ENCODE results near the gene FBXO24. TPM values are rescaled to one million over a fixed set of nuclear protein-coding genes. Genes with fewer than 3 reads are reported as not detected.
"Not testable (repeated sequence)": the region's sequence is repeated elsewhere in the genome, so short reads cannot be mapped to it uniquely, and the experiment has no call there.

FBXO24 gene
- total and polyA plus RNA-seq, 7 donors, result 0.27 to 2.8 (median 0.83) TPM; not detected in 1

DNA sequence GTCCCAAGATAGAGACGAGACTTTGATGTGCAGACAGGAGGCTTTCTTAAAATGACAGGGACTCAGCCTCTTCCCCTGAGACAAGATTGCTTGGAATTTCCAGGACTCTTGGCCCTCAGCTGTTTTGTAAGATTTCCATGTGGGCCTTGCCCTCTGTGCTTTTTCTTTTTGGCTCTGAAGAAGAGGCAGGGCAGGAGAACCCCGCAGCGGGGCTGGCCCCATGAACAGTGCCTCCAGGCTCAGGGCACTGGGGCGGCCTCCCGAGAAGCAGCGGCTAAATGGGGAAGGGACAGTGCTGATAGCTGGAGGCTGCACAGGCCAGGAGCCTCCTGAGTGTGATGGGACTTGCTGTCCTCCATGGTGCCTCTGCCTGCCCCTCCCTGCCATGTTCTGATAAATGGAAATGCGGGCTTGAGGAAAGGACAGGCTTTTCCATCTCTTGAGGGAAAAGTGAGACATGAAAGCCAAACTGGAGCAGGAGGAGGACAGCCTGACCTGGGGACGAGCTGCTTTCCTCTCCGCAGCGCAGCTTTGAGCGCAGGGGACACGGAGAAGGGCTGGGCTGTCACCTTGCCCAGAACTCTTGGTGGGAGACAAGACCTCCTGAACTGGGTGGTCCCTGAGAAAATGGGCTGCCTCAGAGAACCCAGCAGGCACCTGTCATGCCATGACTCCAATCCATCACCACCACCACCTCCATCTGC, 24.5 kb upstream of the FBXO24 start:
- H3K9me3 ChIP-seq, result no peaks in the 10 kb centered on the region
- DNase-seq, result no peak
- H3K27me3 ChIP-seq, result no peaks in the 10 kb centered on the region
- peaks cover 0 to 5% (median 0%) of the 10 kb centered on the region in 4 donors for H3K4me1 ChIP-seq
- H3K27ac ChIP-seq, result no peak overlapping the region
- intact Hi-C loops (cut with DNase I), result loop anchor here (5.0 kb wide), 1 partner anchor 131 kb away; the partner anchor contains the start of gene GIGYF1
- 97 to 98% methylated on average over 12 of the region's 12 CpGs for WGBS, 2 donors
- peaks cover 0 to 25% (median 8%) of the 10 kb centered on the region in 4 donors for H3K36me3 ChIP-seq
- no peak overlapping the region for H3K4me3 ChIP-seq
- TF ChIP-seq, protein P1, sequence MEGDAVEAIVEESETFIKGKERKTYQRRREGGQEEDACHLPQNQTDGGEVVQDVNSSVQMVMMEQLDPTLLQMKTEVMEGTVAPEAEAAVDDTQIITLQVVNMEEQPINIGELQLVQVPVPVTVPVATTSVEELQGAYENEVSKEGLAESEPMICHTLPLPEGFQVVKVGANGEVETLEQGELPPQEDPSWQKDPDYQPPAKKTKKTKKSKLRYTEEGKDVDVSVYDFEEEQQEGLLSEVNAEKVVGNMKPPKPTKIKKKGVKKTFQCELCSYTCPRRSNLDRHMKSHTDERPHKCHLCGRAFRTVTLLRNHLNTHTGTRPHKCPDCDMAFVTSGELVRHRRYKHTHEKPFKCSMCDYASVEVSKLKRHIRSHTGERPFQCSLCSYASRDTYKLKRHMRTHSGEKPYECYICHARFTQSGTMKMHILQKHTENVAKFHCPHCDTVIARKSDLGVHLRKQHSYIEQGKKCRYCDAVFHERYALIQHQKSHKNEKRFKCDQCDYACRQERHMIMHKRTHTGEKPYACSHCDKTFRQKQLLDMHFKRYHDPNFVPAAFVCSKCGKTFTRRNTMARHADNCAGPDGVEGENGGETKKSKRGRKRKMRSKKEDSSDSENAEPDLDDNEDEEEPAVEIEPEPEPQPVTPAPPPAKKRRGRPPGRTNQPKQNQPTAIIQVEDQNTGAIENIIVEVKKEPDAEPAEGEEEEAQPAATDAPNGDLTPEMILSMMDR (IDR thresholded peaks at IDR 0.05), result no peak
- TF ChIP-seq POLR2A (IDR thresholded peaks at IDR 0.05) (no peak), EP300 (IDR thresholded peaks at IDR 0.05) (no peak), POLR2AphosphoS5 (IDR thresholded peaks at IDR 0.05) (no peak)

DNA sequence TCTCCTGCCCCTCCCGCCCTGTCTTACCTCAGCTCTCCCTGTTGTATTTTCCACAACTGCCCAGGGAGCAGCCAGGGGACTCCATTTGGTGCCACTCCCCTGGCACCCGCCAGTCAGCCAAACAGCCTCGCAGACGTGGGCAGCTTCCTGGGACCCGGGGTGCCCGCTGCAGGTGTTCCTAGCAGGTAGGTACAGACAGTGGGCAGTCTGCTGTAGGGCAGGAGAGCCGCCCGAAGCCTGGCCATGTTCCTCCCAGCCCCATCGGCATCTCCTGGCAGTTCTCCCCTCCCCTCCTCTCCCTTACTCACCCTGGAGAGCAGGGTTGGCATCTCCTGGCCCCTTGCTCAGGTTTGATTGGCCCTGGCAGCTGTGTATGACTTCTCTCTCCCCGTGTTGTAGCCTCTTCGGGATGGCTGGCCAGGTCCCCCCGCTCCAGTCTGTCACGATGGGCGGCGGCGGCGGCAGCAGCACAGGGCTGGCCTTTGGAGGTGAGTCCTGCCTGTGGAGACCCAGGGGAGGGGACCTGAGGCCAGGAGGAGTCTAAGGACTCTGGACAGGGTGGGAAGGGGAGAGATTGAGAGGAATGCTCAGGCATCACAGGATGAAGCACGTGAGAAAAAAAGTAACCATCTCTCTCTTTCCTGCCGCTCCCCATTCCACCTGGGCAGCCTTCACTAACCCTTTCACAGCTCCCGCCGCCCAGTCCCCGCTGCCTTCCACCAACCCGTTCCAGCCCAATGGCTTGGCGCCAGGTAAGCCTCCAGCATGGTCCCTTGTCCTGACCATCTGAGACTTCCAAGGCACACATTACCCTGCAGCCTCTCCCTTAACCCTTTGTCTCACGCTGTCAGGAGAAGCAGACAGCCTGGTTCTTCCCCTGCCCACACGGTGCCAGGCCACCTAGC, 23.7 kb upstream of the FBXO24 start:
- Histone ChIP-seq H3K27ac (no peak overlapping the region), H3K4me1 (peaks cover 0 to 5% (median 0%) of the 10 kb centered on the region in 4 donors), H3K36me3 (peaks cover 0 to 18% (median 5%) of the 10 kb centered on the region in 4 donors), H3K9me3 (no peaks in the 10 kb centered on the region), H3K27me3 (no peaks in the 10 kb centered on the region), H3K4me3 (no peak overlapping the region)
- intact Hi-C loops (cut with DNase I), result loop anchor here (5.0 kb wide), 1 partner anchor 130 kb away; the partner anchor contains the start of gene GIGYF1
- TF ChIP-seq EP300 (IDR thresholded peaks at IDR 0.05), result no peak
- TF ChIP-seq, protein P1 (IDR thresholded peaks at IDR 0.05), result no peak
- no peak for TF ChIP-seq POLR2A (IDR thresholded peaks at IDR 0.05)
- no peak for TF ChIP-seq POLR2AphosphoS5 (IDR thresholded peaks at IDR 0.05)
- peak; percentile 65 for DNase-seq
- 90 to 94% methylated on average over 26 of the region's 26 CpGs for WGBS, 2 donors

DNA sequence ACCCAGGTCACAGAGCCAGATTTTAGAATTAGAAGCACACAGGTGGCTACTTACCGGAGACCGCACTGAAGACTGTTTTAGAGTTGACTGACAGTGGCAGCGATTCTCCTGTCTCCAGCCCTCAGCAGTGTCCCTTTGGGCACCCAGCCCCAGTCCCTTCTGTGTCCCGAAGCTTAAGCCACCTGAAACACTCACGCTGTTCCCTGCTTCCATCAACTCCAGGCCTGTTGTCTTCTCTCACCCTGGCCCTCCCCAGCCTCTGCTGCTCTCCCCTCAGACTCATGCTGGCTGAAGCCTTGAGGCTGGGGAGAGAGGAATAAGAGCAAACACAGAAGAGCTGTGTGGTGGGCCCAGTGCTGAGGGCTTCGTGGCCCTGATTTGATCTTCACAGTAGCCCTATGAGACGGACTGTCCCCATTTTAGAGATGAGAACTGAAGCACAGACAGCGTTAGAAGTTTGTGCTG, 23.0 kb upstream of the FBXO24 start:
- H3K36me3 ChIP-seq, result peaks cover 0 to 18% (median 5%) of the 10 kb centered on the region in 4 donors

DNA sequence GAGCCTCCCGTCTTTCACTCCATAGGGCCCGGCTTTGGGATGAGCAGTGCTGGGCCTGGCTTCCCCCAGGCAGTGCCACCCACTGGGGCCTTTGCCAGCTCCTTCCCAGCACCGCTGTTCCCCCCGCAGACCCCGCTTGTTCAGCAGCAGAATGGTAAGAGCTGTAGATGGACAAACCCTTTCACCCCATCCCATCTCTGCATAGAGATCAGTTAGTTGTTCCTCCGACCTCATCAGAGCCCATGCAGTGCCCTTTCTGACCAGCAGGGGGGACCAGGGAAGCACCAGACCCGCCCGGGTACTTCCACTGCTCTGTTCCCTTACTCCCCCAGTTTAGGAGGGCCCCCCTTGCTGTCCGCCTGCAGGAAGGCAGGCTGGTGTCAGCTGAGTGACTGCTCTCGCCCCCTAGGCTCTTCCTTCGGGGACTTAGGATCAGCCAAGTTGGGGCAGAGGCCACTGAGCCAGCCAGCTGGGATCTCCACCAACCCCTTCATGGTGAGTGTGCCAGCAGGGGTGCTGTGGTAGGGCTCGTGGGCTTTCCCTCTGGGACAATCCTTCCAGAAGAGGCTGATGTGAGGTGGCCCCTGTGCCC, 22.2 kb upstream of the FBXO24 start:
- no peaks in the 10 kb centered on the region for H3K27me3 ChIP-seq
- no peak for TF ChIP-seq EP300 (IDR thresholded peaks at IDR 0.05)
- TF ChIP-seq, protein P1 (IDR thresholded peaks at IDR 0.05), result peak; percentile 84 to 98 (median 93)
- peaks cover 0 to 5% (median 0%) of the 10 kb centered on the region in 4 donors for H3K4me1 ChIP-seq
- H3K27ac ChIP-seq, result no peak overlapping the region
- DNase-seq, result peak; percentile 89
- 35 to 46% methylated on average over 12 of the region's 12 CpGs for WGBS, 2 donors
- peaks cover 0 to 18% (median 5%) of the 10 kb centered on the region in 4 donors for H3K36me3 ChIP-seq
- intact Hi-C loops (cut with DNase I), result loop anchor here (5.0 kb wide), 1 partner anchor 128 kb away; the partner anchor contains the start of gene GIGYF1
- no peak overlapping the region for H3K4me3 ChIP-seq
- H3K9me3 ChIP-seq, result no peaks in the 10 kb centered on the region

More for the DNA sequence above, 23.0 kb upstream of the FBXO24 start:
- Histone ChIP-seq H3K4me3 (no peak overlapping the region), H3K27me3 (no peaks in the 10 kb centered on the region), H3K27ac (no peak overlapping the region), H3K9me3 (no peaks in the 10 kb centered on the region), H3K4me1 (peaks cover 0 to 5% (median 0%) of the 10 kb centered on the region in 4 donors)
- WGBS, 2 donors, result 95 to 96% methylated on average over 8 of the region's 8 CpGs
- no peak for DNase-seq
- intact Hi-C loops (cut with DNase I), result loop anchor here (5.0 kb wide), 1 partner anchor 129 kb away; the partner anchor contains the start of gene GIGYF1
- TF ChIP-seq, protein P1 (IDR thresholded peaks at IDR 0.05), result no peak
- TF ChIP-seq POLR2AphosphoS5 (IDR thresholded peaks at IDR 0.05), result no peak
- TF ChIP-seq EP300 (IDR thresholded peaks at IDR 0.05), result no peak
- TF ChIP-seq POLR2A (IDR thresholded peaks at IDR 0.05), result no peak

DNA sequence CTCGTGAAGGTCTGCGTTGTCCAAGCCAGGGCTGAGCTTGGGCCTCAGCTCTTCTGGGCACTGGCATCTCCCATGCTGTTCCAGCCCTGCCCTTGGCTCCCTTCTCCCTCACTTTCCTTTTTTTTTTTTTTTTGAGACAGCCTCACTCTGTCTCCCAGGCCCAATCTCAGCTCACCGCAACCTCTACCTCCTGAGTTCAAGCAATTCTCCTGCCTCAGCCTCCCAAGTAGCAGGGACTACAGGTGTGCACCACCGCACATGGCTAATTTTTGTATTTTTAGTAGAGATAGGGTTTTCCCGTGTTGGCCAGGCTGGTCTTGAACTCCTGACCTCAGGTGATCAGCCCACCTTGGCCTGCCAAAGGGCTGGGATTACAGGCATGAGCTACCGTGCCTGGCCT, 21.7 kb upstream of the FBXO24 start:
- H3K36me3 ChIP-seq, result peaks cover 0 to 18% (median 5%) of the 10 kb centered on the region in 4 donors
- not testable (repeated sequence) for H3K27ac ChIP-seq, H3K4me1 ChIP-seq, DNase-seq, H3K27me3 ChIP-seq, H3K9me3 ChIP-seq, H3K4me3 ChIP-seq
- intact Hi-C loops (cut with DNase I), result loop anchor here (5.0 kb wide), 1 partner anchor 128 kb away; the partner anchor contains the start of gene GIGYF1
- 89 to 95% methylated on average over 6 of the region's 6 CpGs for WGBS, 2 donors
